ENCODE data around the gene ZSCAN31.
"Not testable (repeated sequence)": the region's sequence is repeated elsewhere in the genome, so short reads cannot be mapped to it uniquely, and the experiment has no call there.

ZSCAN31 gene

DNA sequence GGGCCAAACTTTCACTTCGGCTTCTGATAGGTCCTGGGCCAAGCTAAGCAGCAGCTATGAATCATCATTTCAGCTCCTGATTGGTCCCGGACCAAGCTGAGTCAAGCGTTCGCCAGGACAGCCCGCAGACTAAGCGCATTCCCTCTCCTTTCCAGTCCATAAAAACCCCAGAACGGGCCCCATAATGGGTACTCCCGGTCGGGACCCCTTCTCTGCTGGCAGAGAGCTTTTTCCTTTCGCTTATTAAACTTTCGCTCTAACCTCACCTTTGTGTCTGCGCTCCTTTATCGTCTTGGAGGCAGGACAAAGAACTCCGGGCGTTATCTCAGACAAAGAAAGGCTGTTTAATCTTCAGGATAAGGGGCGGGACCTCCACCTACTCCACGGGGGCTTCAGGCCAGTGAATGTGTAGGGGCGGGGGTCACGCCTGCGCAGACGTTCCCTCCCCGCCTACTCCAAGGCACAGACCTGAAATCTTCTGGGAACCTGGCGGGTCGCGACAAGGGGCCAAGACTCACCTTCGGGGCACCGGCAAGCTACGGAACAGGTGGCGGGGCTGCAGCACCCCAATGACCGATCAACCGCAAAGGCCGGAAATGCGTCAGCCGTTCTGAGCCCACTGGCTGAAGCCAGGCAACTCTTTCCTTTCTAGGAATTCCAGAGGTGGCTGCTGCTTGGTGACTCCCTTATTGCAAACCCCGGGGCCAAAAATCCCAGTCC is at the start of gene ZSCAN31:
Gene ZSCAN31 (minus strand): TSS at position 585 of the 720 bp plus-strand sequence. CDS start 6,465 bp downstream, outside the sequence.
- peak; percentile 94 for DNase-seq

DNA sequence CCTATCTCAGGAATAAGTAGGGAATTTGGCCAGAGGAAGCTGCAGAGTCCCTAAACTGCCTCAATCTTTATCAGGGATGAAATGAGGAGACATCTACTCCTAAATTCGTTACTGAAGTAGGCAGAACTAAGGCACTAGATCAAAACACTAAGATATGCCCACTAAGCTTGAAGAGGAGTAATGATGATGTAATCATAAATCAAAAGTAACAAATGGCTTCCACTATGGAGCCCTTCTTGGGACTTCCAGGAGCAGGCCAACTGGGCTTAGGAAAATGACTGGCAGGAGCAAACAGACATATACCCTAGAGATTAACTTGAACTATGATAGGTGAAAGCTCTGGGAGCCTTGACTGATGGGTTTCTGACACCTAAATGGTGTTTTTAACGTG is 48.2 kb upstream of the ZSCAN31 start:
- no peak for DNase-seq

DNA sequence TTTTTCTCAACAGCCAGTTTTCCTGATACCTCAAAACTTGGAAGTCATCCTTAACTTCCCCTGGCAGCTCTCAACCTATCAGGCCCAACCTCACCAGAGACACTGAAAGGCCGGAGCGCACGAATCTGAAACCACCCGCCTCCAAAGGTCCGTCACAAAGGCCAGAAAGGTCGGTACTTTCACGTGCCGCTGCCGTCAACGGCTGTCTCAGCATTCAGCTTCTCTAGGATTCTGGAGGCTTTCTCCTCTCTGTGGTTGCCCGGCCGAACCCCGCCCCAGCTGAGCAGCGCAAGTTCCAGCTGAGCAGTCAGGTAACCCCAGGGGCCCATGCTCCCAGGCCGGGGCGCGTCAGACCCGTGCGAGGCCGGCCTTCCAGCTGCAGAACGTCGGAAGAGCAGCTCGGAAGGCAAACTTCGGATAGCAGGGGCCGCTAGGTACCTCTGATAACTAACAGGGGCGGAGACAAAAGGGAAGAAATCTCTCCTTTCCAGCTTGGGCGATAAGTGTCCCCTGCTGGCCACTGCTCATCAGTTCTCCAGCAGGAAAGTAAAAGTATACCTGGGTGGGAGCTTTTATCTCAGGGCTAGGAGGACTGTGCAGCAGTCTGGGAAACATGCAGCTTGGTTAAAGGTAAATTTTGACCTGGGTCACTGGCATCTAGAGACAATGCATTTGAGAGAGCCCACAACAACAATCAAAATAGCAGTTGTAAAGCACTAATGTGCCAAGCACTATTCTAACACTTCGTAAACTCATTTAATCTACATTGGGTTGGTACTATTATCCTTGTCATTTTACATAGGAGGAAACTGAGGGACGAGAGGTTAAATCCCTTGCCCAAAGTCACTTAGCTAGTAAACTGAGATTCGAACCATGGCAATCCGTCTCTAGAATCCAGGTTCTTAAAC is 47.5 kb upstream of the ZSCAN31 start:
- DNase-seq, result peak; percentile 90

DNA sequence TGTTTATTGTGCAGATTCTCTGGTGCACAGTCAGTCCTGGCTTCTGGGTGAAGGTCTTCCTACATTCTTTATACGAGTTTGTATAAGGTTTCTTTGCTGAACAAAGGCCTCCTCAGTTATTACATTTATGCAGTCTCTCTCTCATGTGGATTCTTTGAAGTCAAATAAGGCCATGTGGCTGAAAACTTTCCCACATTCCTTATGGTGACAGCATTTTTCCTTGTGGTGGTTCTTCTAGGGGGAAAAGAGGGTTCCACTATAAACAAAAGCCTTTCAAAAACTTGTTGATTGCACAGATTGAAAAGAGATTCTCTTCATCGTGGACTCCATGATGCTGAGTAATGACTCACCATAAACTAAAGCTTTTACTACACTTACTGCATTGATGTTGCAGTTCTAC is 44.4 kb upstream of the ZSCAN31 start:
- no peak for DNase-seq

DNA sequence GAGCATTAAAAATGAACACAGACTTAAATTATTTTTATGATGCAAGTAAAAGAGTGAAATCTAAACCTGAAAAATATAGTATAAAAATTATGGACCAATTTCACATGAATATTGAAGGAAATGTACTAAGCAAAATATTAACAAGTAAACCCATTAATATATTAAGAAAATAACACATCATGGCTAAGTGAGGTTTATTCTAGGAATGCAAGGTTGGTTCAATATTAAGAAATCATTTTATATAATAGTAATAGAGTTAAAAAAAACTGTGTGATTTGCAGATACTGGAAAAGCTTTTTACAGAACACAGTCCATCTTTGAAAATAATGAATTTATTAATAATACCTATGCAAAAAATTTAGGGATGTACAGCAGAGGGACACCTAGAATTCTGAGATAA is 42.7 kb upstream of the ZSCAN31 start:
- no peak for DNase-seq

DNA sequence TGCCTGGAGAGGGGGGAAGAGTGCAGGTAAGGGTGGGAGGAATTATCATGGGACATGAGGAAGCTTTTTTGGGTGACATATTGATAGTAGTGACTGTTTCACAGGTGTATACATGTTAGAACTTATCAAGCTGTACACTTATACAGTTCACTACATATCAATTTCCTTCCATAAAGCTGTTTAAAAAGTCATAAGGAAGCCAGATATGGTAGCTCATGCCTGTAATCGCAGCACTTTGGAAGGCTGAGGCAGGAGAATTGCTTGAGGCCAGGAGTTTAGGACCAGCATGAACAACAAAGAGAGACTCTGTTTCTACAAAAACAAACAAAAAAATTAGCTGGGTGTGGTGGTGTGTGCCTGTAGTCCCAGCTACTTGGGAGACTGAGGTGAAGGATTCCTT is 41.9 kb upstream of the ZSCAN31 start:
- no peak for DNase-seq

DNA sequence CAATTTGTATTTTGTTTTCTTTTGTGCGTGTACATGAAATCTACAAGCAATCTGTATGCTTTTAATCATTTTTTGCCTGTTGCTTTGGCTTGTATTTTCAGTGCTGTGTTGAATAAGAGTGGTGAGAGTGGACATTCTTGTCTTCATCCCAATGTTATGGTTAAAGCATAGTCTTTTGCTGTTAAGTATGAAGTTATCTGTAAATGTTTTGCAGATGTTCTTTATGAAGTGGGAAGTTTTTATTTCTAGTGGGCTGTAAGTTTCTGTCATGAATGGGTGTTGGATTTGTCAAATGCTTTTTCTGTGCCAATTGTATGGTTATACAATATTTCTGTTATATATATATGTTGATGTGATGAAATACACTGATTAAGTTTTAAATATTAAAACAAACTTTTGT is 38.0 kb upstream of the ZSCAN31 start:
- DNase-seq, result no peak

DNA sequence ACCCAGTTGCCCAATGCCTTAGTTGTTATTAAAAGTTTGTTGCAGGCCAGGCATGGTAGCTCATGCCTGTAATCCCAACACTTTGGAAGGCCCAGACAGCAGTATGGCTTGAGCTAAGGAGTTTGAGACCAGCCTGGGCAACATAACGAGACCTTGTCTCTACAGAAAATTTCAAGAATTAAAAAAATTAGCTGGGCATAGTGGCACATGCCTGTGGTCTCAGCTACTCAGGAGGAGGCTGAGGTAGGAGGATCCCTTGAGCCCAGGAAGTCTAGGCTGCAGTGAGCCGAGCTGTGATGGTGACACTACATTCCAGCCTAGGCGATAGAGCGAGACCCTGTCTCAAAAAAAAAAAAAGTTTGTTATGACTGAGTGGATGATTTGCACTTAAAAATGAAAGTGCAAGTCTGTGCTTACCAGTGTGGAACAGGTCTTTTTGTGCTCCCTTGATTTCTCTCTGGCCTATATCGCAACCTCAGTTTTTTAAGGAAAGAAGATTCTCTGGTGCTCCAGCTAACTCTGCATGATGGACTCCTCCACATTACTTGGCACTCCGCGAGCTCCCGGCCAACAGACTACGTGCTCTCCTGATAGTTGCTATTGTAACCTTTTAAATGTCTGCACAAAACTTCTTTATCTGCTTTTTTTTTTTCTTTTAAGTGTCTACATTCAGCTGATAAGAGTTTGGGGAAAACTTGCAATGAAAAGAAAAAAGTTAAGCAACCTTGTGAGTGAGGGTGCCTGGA is 35.9 kb upstream of the ZSCAN31 start:
- no peak for DNase-seq

DNA sequence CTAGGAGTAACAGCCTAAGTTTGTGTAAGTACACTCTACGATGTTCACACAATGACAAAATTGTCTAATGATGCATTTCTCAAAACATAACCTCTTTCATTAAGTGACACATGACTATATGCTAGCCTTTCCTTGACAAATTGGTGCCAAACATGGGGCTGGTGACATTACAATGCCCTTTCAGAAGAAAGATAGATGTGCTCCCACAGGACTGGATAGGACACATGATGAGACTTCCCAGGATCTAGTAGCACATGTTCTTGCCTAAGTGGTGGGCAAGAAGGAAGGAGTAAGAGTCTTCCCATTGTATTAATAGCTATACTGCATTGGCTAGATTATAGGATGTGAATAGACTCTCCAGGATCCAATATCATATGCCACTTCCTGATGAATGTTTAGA is 35.3 kb upstream of the ZSCAN31 start:
- DNase-seq, result no peak

DNA sequence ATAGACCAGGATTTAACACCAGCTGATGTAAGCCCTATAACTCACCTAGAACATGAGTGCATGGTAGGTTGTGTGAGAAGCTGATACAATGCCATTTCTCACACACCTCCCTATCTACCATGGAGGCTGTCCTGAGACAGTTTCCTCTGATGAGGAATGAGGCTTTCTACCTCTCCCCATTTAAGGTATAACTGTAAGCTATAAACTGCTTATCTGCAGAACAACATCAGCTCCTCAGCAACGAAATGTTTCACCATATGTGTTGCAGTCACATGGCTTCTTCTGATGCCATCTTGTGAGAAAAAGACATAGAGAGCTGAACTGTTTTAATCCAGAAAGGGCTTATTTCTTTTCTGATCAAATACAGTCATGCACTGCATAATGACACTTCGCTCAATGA is 34.5 kb upstream of the ZSCAN31 start:
- no peak for DNase-seq

DNA sequence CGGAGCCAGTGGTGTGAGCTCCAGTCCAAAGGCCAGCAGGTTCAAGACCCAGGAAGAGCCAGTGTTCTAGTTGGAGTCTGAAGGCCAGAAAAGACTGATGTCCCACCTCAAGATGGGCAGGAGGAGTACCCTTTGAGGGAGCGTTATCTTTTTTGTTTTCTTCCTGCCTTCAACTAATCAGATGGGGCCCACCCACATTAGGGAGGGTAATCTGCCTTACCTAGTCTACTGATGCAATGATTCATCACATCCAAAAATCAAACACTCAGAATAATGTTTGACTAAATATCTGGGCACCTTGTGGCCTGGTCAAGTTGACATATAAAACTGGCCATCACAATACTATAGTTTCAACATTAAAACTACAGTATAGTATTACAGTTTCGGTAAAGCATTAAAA is 33.5 kb upstream of the ZSCAN31 start:
- no peak for DNase-seq

DNA sequence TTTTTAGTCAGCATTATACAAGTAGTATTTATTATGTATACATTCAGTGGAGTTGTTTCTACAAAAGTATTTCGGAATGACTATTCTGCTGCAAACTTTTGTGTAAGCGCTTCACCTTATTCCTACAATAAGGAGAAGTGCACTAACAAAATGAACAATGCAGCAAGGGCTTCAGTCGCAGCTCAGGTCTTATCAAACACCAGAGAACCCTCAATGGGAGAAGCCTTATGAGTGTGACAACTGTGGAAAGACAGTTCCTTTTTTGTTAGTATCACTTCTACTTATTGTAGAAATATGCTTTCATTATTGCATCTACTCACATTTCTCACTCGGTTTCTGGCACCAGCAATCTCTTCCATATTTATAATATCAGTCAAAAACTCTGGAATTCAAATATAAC is 32.6 kb upstream of the ZSCAN31 start:
- DNase-seq, result no peak

DNA sequence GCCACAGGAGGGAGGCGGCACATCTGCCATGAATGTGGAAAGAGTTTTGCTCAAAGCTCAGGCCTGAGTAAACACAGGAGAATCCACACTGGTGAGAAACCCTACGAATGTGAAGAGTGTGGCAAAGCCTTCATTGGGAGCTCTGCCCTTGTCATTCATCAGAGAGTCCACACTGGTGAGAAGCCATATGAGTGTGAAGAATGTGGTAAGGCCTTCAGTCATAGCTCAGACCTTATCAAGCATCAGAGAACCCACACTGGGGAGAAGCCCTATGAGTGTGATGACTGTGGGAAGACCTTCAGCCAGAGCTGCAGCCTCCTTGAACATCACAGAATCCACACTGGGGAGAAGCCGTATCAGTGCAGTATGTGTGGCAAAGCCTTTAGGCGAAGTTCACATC is 29.6 kb upstream of the ZSCAN31 start:
- DNase-seq, result not testable (repeated sequence)

DNA sequence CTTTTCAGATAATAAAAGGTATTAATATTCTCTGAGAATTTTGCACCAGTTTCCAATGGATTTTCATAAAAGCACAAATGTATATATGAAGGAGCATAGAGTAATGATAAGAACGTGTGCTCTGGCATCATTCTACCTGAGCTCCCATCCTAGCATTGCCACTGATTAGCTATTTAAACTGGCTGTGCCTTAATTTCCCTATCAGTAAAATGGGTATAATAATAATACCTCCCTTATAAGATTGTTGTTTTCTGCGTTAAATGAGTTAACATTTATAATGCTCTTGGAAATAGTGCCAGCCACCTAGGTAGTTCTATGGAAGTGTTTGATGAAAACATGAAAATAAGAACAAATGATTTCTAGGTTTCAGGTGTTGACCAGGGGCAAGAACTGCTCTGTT is 25.0 kb upstream of the ZSCAN31 start:
- DNase-seq, result no peak

DNA sequence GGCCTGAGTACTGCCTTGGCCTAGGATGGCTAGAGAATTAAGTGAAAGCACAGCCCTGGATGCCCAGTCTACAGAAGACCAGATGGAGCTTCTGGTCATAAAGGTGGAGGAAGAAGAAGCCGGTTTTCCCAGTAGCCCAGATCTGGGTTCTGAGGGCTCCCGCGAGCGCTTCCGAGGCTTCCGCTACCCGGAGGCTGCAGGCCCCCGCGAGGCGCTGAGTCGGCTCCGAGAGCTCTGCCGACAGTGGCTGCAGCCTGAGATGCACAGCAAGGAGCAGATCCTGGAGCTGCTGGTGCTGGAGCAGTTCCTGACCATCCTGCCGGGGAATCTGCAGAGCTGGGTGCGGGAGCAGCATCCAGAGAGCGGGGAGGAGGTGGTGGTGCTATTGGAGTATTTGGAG is 23.6 kb upstream of the ZSCAN31 start:
- DNase-seq, result not testable (repeated sequence)

DNA sequence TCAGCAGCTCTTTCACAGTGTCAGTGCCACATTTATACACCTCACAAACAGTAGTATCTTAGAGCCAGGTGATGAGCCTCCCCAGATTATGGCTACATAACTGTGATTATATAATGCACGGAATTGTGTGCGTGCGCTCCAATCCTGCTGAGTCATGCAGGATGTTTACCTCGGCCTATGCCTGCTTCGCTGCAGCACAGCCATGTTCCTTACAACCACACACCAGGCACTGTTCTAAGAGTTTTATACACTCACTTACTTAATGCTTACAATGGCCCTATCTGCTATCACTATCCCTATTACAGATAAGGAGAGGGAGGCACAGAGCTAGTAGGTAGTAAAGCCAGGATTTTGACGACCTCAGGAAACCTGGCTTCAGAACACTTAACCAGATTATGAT is 21.1 kb upstream of the ZSCAN31 start:
- DNase-seq, result no peak

DNA sequence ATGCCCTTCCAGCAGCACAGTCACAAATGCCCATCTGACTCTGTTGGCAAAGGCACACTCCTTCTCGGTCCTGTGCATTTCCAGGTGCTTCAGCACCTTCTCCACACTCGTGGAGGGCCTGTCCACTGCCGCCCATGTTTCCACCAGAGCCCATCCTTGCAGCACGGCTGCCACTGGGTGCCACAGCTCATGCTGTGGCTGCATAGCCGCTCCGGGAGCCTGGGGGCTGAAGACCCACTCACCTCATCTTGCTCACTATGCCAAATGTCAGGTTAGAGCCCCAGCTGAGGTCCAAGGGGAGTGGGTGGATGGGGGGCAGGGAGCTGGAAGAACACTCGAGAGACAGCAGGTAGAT is 20.7 kb upstream of the ZSCAN31 start:
- DNase-seq, result no peak

DNA sequence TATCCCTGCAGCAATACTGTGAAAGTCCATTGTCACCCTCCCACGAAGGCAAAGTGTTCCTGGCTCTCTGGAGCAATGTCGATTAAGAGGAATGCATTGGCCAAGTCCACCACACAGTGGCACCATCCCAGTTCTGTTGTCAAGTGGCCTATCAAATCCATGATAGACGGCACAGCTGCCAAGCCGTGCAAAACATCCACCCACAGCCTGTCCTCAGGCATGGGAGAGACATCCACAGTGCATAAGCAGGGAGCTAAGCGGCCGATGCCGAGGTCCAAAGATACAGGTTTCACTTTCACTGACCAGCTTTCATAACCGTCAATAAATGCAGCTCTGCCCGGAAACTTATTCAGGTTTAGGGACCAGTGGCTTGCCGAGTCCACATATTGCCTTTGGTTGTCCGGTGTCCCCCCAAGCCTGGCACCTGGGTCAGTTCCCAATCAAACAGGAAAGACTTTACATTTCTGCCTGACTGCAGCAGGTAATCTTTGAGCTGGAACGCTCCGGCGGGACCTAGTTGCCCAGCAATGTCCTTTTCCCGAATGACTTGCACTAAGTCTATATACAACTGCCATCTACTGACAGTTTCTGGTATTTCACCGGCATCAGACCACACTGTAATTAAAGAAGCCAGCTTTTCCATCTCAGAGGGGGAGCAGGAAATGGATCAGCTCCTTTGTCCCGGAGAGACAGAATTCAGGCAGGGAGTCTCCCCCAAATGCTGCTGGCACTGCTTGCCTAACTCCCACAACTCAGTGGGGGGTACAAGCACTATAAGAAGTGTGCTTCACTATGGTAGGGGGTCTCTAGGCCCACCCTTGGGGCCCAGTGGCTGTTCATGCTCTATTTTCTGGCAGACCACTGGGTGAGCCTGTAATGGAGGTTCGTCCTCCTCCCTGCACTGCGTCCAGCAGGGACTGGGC is 20.1 kb upstream of the ZSCAN31 start:
- peak; percentile 87 for DNase-seq

DNA sequence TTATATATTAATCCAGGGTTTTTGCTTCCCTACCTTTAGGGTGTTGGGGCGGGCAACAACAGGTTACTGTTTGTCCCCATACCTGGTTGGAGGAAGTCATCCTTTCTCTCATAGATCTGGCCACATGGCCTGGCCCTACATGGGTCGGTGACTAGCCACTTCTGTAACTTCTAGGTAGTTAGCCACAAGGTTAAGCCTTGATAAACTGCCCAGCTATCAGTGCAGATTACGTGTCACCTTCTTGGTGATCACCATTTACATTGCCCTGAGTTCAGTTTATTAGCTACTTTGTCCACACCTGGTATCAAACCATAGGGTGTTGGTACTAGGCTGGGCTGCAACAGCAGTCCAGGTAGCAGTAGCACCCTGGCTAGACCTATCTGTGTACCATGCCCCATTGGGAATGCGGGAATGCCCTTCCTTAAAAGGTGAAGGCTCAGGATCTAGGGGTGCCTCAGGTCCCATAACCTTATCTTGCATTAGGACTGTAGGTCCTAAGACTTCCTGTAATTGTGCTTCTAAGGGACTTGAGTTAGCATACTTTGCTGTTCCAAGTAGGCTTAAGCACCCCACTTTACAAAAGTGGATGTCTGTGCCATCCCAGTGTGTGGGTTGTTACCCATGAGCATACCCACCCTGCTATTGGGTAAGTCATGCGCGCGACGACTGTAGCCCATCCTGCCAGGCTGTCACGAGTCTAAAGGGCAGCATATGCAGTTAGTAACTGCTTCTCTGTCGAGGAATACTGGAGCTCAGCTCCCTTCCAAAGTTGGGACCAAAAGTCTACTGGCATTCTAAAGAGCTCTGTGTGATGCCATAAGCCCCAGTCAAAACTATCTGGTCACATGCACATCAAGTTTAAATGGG is 19.0 kb upstream of the ZSCAN31 start:
- DNase-seq, result no peak

DNA sequence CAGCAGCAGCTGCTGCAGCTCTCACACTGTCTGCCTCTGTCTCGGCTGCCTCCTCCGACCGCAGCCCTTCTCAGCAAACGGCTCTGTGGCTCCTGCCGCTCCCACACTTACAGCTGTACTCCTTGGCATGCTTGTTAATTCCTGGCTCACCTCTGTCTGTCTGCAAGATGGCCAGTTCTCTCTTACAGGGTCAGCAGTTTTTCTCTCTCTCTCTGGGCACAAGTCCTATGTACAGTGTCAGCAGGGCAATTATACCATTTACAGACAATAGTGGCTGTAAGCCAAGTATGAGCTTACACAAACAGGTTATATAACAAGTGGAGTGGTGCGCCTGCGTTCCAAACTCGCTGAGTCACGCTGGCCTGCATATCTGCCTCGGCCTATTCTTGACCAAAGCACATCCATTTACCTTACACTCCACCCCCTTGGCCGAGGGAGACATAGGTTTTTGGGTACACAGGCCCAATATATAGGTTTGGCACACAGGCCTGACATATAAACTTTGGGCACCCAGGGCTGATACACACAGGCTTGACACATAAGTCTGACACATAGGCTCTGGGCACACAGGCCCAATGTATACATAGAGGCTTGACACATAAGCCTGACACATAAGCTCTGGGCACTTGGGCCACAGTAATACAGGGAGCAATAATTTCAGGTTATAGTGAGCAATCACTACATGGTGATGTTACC is 18.2 kb upstream of the ZSCAN31 start:
- no peak for DNase-seq

DNA sequence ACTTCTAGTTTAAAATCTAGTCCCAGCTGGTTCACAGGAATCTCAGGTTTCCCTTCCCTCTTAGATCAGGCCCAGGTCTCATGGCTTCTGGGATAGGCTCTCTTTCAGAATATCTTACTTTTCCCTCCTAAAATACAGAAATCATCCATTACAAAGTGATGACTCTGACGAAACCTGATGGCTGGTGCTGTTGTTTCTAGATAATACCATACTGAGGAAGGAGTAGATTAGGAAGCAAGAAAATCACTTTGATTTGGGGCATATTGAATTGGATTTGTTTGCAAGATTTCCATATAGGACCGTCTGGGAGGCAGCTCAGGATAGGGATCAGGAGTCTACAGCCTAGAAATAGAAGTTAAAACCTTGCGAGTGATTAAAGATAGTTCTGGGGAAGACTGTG is 17.4 kb upstream of the ZSCAN31 start:
- DNase-seq, result no peak

Data from NCI-H146 (cell line).